ENCODE data around the gene S100A12.

S100A12 gene

GRCh38 chr1:153370146-153370545 is 5.3 kb downstream of the S100A12 start:
- no peak for ATAC-seq
- TF ChIP-seq ARNTL (CRISPR knock-in tag; IDR thresholded peaks at IDR 0.05; ENCODE audit: borderline replicate concordance, low read depth) (no peak), PPARA (CRISPR knock-in tag; IDR thresholded peaks at IDR 0.05; ENCODE audit: borderline replicate concordance) (no peak), BACH2 (CRISPR knock-in tag; IDR thresholded peaks at IDR 0.05; ENCODE audit: borderline replicate concordance) (no peak), SNAI2 (CRISPR knock-in tag; IDR thresholded peaks at IDR 0.05) (no peak), GLIS3 (CRISPR knock-in tag; IDR thresholded peaks at IDR 0.05) (no peak), ZNF8 (CRISPR knock-in tag; IDR thresholded peaks at IDR 0.05) (no peak), RARB (CRISPR knock-in tag; IDR thresholded peaks at IDR 0.05) (no peak), ESRRG (CRISPR knock-in tag; IDR thresholded peaks at IDR 0.05) (no peak), TOX (CRISPR knock-in tag; IDR thresholded peaks at IDR 0.05; ENCODE audit: borderline replicate concordance) (no peak), ZFP30 (CRISPR knock-in tag; IDR thresholded peaks at IDR 0.05) (no peak), TCF4 (CRISPR knock-in tag; IDR thresholded peaks at IDR 0.05; ENCODE audit: borderline replicate concordance) (no peak), ISL1 (CRISPR knock-in tag; IDR thresholded peaks at IDR 0.05) (no peak)
- TF ChIP-seq, protein P1, sequence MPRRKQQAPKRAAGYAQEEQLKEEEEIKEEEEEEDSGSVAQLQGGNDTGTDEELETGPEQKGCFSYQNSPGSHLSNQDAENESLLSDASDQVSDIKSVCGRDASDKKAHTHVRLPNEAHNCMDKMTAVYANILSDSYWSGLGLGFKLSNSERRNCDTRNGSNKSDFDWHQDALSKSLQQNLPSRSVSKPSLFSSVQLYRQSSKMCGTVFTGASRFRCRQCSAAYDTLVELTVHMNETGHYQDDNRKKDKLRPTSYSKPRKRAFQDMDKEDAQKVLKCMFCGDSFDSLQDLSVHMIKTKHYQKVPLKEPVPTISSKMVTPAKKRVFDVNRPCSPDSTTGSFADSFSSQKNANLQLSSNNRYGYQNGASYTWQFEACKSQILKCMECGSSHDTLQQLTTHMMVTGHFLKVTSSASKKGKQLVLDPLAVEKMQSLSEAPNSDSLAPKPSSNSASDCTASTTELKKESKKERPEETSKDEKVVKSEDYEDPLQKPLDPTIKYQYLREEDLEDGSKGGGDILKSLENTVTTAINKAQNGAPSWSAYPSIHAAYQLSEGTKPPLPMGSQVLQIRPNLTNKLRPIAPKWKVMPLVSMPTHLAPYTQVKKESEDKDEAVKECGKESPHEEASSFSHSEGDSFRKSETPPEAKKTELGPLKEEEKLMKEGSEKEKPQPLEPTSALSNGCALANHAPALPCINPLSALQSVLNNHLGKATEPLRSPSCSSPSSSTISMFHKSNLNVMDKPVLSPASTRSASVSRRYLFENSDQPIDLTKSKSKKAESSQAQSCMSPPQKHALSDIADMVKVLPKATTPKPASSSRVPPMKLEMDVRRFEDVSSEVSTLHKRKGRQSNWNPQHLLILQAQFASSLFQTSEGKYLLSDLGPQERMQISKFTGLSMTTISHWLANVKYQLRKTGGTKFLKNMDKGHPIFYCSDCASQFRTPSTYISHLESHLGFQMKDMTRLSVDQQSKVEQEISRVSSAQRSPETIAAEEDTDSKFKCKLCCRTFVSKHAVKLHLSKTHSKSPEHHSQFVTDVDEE (CRISPR knock-in tag; IDR thresholded peaks at IDR 0.05), result no peak

DNA sequence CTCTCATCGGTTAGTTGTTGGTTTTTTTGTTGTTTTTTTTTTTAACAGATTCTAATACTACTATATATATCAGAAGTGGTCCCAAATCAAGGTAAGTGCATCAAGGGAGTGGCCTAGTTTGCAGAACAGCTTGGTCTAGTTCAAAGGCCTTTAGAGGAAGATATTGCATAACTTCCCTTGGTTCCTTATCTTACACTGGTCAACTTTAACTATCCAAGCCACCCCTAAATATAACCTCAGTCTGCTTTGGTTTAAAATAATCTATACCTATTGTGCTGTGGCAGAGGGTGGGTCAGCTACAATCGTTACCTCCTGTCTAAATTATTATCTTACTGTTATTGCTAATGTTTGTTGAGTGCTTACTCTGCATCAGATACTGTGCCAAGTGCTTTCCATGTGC is 6.9 kb downstream of the S100A12 start:
- TF ChIP-seq ZNF565 (CRISPR knock-in tag; conservative IDR thresholded peaks at IDR 0.05; ENCODE audit: low read depth) (no peak), TCF4 (CRISPR knock-in tag; IDR thresholded peaks at IDR 0.05; ENCODE audit: borderline replicate concordance) (no peak), GLIS3 (CRISPR knock-in tag; IDR thresholded peaks at IDR 0.05) (no peak), ZFP3 (CRISPR knock-in tag; IDR thresholded peaks at IDR 0.05) (no peak), ZFP30 (CRISPR knock-in tag; IDR thresholded peaks at IDR 0.05) (no peak)
- TF ChIP-seq, protein P2, sequence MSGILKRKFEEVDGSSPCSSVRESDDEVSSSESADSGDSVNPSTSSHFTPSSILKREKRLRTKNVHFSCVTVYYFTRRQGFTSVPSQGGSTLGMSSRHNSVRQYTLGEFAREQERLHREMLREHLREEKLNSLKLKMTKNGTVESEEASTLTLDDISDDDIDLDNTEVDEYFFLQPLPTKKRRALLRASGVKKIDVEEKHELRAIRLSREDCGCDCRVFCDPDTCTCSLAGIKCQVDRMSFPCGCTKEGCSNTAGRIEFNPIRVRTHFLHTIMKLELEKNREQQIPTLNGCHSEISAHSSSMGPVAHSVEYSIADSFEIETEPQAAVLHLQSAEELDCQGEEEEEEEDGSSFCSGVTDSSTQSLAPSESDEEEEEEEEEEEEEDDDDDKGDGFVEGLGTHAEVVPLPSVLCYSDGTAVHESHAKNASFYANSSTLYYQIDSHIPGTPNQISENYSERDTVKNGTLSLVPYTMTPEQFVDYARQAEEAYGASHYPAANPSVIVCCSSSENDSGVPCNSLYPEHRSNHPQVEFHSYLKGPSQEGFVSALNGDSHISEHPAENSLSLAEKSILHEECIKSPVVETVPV (CRISPR knock-in tag; IDR thresholded peaks at IDR 0.05), result no peak
- ATAC-seq, result no peak

- TF ChIP-seq ZNF565 (CRISPR knock-in tag; conservative IDR thresholded peaks at IDR 0.05; ENCODE audit: low read depth) (no peak), CSDC2 (CRISPR knock-in tag; IDR thresholded peaks at IDR 0.05) (no peak), ZNF8 (CRISPR knock-in tag; IDR thresholded peaks at IDR 0.05) (no peak), ARNTL (CRISPR knock-in tag; IDR thresholded peaks at IDR 0.05; ENCODE audit: borderline replicate concordance, low read depth) (no peak), OSR1 (CRISPR knock-in tag; IDR thresholded peaks at IDR 0.05) (no peak), BACH2 (CRISPR knock-in tag; IDR thresholded peaks at IDR 0.05; ENCODE audit: borderline replicate concordance) (no peak), PPARA (CRISPR knock-in tag; IDR thresholded peaks at IDR 0.05; ENCODE audit: borderline replicate concordance) (no peak), ZFP3 (CRISPR knock-in tag; IDR thresholded peaks at IDR 0.05) (no peak), ZFP30 (CRISPR knock-in tag; IDR thresholded peaks at IDR 0.05) (no peak)
- ATAC-seq, result no peak
These were observed 8.3 kb downstream of the S100A12 start for GRCh38 chr1:153367090-153367489.

DNA sequence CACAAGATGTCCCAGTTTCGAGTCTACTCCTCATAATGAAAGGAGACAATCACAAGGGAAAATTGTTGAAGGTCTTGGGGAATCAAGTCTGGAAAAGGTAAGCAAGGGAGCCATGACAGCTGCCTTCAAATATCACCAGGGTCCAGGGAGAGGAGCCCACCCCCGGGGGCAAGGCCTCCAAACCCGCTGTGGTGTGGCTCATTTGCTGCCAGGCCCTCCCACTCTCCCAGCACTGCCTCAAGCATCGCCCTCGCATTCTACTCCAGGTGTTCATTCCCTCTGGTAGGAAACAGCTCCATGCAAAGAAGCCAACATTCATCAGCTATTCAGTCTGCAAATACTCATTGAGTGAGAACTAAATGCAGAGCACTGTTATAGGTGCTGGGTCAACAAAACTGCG is 9.2 kb downstream of the S100A12 start:
- TF ChIP-seq ISL1 (CRISPR knock-in tag; IDR thresholded peaks at IDR 0.05), result no peak
- TF ChIP-seq RARB (CRISPR knock-in tag; IDR thresholded peaks at IDR 0.05), result no peak
- TF ChIP-seq ARNTL (CRISPR knock-in tag; IDR thresholded peaks at IDR 0.05; ENCODE audit: borderline replicate concordance, low read depth), result no peak
- no peak for TF ChIP-seq TCF4 (CRISPR knock-in tag; IDR thresholded peaks at IDR 0.05; ENCODE audit: borderline replicate concordance)
- no peak for ATAC-seq

DNA sequence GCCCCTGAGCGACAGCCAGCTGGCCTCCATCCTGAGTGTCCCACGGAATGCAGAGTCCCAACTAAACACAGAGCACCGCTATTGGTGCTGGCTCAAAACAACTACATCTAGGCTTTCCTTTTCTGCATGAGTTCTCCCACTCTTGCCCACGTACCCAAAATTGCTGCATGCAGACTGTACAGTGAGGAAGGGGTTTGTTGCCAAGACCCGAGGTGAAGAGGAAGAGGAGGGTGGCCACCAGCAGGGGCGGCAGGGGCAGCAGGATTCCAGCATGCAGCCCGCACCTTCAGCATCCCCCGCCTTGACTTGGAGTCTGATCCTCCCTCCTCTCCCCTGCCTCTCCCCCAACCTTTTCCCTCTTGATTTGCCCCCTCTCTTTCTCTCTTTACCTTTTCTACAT is 9.7 kb downstream of the S100A12 start:
- ATAC-seq, result no peak
- TF ChIP-seq, protein P1 (CRISPR knock-in tag; IDR thresholded peaks at IDR 0.05), result no peak
- TF ChIP-seq, protein P2 (CRISPR knock-in tag; IDR thresholded peaks at IDR 0.05), result no peak
- TF ChIP-seq, protein P3, sequence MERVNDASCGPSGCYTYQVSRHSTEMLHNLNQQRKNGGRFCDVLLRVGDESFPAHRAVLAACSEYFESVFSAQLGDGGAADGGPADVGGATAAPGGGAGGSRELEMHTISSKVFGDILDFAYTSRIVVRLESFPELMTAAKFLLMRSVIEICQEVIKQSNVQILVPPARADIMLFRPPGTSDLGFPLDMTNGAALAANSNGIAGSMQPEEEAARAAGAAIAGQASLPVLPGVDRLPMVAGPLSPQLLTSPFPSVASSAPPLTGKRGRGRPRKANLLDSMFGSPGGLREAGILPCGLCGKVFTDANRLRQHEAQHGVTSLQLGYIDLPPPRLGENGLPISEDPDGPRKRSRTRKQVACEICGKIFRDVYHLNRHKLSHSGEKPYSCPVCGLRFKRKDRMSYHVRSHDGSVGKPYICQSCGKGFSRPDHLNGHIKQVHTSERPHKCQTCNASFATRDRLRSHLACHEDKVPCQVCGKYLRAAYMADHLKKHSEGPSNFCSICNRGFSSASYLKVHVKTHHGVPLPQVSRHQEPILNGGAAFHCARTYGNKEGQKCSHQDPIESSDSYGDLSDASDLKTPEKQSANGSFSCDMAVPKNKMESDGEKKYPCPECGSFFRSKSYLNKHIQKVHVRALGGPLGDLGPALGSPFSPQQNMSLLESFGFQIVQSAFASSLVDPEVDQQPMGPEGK (CRISPR knock-in tag; IDR thresholded peaks at IDR 0.05; ENCODE audit: borderline replicate concordance), result no peak
- no peak for TF ChIP-seq ZNF8 (CRISPR knock-in tag; IDR thresholded peaks at IDR 0.05)
- TF ChIP-seq CREB5 (CRISPR knock-in tag; IDR thresholded peaks at IDR 0.05; ENCODE audit: low read depth), result no peak
- TF ChIP-seq GLIS3 (CRISPR knock-in tag; IDR thresholded peaks at IDR 0.05), result no peak
- TF ChIP-seq OSR1 (CRISPR knock-in tag; IDR thresholded peaks at IDR 0.05), result no peak
- no peak for TF ChIP-seq ZFP3 (CRISPR knock-in tag; IDR thresholded peaks at IDR 0.05)

Data from SK-N-SH treated with all-trans-retinoic acid at 6 μM for 48 hours (cell line).